Ascending aorta (tissue), 2 donors: ENCODE data around the gene PTCD2. TPM values are rescaled to one million over a fixed set of nuclear protein-coding genes. Genes with fewer than 3 reads are reported as not detected.

Experiments used
- DNase-seq, 2 donors: peaks; one replicate each; pipeline ENCODE4 v3.0.0-alpha.2; 2019; ENCODE audit warnings: low spot score in 2 of 2
- H3K27ac ChIP-seq, 2 donors: fragments of 200-600 bp; sonication (generic); one replicate each; pipeline ENCODE4 v1.5.1; 2016 to 2017; ENCODE audit warnings: mild to moderate bottlenecking in 1 of 2
- H3K27me3 ChIP-seq: fragments of 200-600 bp; sonication (generic); one replicate; pipeline ENCODE4 v1.5.1; 2017
- H3K36me3 ChIP-seq, 2 donors: fragments of 200-600 bp; sonication (generic); one replicate each; pipeline ENCODE4 v1.5.1; 2016
- H3K4me1 ChIP-seq, 2 donors: fragments of 200-600 bp; sonication (generic); one replicate each; pipeline ENCODE4 v1.5.1; 2016 to 2017; ENCODE audit warnings: mild to moderate bottlenecking in 1 of 2
- H3K4me3 ChIP-seq, 2 donors: fragments of 200-600 bp; sonication (generic); one replicate each; pipeline ENCODE4 v1.5.1; 2016 to 2017; ENCODE audit warnings: mild to moderate bottlenecking in 1 of 2
- H3K9me3 ChIP-seq, 2 donors: fragments of 200-600 bp; sonication (generic); one replicate each; pipeline ENCODE4 v1.5.1; 2016
- intact Hi-C: fragments of 100-400 bp; cut with DNase I; formaldehyde crosslinking; loops from one replicate; pipeline ENCODE4 v1.15.1; 2023
- total RNA-seq: library from RNA; depleted of rRNA; stranded (reverse); fragments of >200 nt; gene quantifications from one replicate; pipeline ENCODE4 v1.1.0, GENCODE V29; 2016
- TF ChIP-seq, protein P1 (sequence below), 3 experiments: fragments of 200-600 bp in 2 of 3; fragments of 450-650 bp in 1 of 3; sonication (generic) in 2 of 3; IDR thresholded peaks; one replicate each; pipeline ENCODE4 v1.5.1; 2016 to 2019; ENCODE audit warnings: antibody characterized with exemption in 3 of 3, mild to moderate bottlenecking in 1 of 3, moderate library complexity in 1 of 3

Gene PTCD2
- total RNA-seq, 1 donor from 2014 or later = 0.85 TPM

DNA sequence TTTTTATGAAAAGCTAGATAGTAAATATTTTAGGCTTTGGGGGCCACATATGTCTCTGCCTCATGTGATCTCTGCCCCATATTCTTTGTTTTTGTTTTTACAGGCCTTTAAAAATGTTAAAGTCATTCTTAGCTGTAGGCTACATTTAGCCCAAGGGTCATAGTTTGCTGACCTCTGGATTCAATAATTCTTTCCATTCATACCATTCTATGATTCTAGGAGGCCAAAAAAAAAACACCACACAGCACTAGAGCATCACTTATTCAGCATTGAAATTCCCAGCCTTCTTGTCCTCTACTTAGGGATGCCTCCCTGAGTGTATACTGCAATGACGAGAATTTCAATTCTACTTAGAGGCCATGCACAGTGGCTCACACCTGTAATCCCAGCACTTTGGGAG lies 17.0 kb downstream of the PTCD2 start:
- DNase-seq = no peak
- Histone ChIP-seq H3K9me3 (no peaks in the 10 kb centered on the region), H3K36me3 (peaks cover 5 to 30% of the 10 kb centered on the region in 2 donors), H3K27me3 (no peaks in the 10 kb centered on the region), H3K4me1 (no peaks in the 10 kb centered on the region), H3K4me3 (no peak overlapping the region), H3K27ac (no peak overlapping the region)
- TF ChIP-seq, protein P1, sequence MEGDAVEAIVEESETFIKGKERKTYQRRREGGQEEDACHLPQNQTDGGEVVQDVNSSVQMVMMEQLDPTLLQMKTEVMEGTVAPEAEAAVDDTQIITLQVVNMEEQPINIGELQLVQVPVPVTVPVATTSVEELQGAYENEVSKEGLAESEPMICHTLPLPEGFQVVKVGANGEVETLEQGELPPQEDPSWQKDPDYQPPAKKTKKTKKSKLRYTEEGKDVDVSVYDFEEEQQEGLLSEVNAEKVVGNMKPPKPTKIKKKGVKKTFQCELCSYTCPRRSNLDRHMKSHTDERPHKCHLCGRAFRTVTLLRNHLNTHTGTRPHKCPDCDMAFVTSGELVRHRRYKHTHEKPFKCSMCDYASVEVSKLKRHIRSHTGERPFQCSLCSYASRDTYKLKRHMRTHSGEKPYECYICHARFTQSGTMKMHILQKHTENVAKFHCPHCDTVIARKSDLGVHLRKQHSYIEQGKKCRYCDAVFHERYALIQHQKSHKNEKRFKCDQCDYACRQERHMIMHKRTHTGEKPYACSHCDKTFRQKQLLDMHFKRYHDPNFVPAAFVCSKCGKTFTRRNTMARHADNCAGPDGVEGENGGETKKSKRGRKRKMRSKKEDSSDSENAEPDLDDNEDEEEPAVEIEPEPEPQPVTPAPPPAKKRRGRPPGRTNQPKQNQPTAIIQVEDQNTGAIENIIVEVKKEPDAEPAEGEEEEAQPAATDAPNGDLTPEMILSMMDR (IDR thresholded peaks at IDR 0.05) = no peak
- intact Hi-C loops = no loop called here

DNA sequence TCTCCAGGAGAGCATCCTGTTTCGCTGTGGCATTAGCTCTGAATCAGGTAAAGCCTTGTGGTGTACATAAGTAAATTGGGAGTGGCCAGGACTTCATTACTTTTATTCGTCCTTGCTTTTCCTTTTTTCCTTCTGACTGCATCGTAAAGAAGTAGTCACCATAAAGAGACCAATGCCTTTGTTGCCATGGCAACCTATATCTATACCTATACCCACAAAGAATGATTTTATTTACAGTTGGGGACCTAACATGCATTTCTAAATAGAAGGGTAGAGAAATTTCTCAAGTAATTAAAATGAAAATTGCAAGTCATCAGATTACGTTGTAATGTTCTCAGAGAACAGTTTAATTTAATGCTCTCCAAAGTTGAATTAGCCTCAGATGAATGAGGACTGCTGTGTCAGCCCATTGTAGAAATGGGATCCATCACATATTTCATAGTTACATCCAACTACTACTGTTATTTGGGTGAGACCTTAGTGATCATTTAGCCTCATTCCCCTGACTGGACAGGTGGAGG lies 18.6 kb downstream of the PTCD2 start:
- H3K36me3 ChIP-seq = peaks cover 0 to 40% of the 10 kb centered on the region in 2 donors
- H3K9me3 ChIP-seq = no peaks in the 10 kb centered on the region
- intact Hi-C loops = no loop called here

DNA sequence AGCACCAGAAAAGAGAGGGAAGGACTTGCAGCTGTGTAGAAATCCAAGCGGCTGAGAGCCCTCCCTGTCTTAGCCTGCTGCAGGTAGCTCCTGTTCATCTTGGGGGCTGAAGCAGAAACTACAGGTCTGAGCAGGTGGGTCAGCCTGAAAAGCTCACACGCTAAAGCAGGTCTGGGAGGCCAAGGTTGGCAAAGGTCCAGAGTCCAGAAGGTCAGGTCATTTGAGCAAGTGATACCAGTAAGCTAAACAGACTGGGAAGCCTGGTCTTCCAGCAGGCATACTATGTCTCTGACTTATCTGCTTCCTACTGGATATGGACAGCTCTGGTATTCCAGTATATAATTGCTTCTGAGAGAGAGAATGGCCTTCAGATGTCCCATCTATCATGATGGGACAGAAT lies 26.2 kb downstream of the PTCD2 start:
- intact Hi-C loops = no loop called here
- TF ChIP-seq, protein P1 (IDR thresholded peaks at IDR 0.05) = no peak
- no peaks in the 10 kb centered on the region for H3K27me3 ChIP-seq
- H3K9me3 ChIP-seq = no peaks in the 10 kb centered on the region
- no peak overlapping the region for H3K4me3 ChIP-seq
- no peak overlapping the region for H3K27ac ChIP-seq
- no peak for DNase-seq
- H3K36me3 ChIP-seq = peaks cover 0 to 20% of the 10 kb centered on the region in 2 donors
- no peaks in the 10 kb centered on the region for H3K4me1 ChIP-seq

More for the DNA sequence above, 18.6 kb downstream of the PTCD2 start:
- H3K4me3 ChIP-seq = no peak overlapping the region
- H3K27ac ChIP-seq = no peak overlapping the region
- no peak for DNase-seq
- no peaks in the 10 kb centered on the region for H3K27me3 ChIP-seq
- TF ChIP-seq, protein P1 (IDR thresholded peaks at IDR 0.05) = no peak
- H3K4me1 ChIP-seq = no peaks in the 10 kb centered on the region

DNA sequence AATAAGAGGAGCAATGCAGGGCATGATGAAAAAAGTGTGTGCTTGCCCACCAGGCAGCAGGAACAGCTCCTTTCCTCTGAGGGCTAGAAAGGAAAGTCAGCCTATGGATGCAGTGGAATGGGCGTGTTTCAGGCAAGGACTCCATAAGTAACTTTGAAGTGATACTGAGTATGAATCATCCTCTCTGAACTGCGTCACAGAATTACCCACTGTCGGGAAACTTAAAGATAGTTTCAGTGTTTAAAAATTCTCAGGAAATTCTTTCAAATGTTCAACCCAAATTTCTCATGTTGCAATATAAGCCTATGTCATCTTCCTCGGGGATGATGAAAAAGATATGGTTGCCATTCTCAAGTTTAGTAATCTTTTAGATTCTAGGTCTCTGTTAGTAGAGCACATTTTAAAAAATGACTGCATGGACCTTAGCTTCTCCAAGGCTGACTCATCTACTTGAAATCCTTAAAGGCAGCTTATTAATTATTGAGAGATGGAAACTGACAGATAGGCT lies 27.7 kb downstream of the PTCD2 start:
- TF ChIP-seq, protein P1 (IDR thresholded peaks at IDR 0.05) = no peak
- H3K27me3 ChIP-seq = no peaks in the 10 kb centered on the region
- H3K9me3 ChIP-seq = no peaks in the 10 kb centered on the region
- no peak overlapping the region for H3K4me3 ChIP-seq
- intact Hi-C loops = no loop called here
- H3K36me3 ChIP-seq = peaks cover 0 to 15% of the 10 kb centered on the region in 2 donors
- DNase-seq = no peak
- H3K4me1 ChIP-seq = no peaks in the 10 kb centered on the region
- H3K27ac ChIP-seq = no peak overlapping the region

DNA sequence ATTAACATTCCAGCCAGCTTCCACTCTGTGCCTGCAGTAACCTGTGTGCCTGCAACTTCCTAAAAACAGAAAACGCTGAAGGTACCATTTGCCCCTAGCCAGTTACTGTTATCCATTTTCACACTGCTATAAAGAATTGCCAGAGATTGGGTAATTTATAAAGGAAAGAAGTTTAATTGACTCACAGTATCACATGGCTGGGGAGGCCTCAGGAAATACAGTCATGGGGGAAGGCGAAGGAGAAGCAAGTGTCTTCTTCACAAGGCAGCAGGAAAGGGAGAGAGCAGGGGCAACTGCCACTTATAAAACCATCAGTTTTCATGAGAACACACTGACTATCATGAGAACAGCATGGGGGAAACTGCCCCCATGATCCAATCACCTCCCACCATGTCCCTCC lies 31.2 kb downstream of the PTCD2 start:
- no peak overlapping the region for H3K4me3 ChIP-seq
- no peak overlapping the region for H3K27ac ChIP-seq
- no peaks in the 10 kb centered on the region for H3K9me3 ChIP-seq
- intact Hi-C loops = no loop called here
- no peaks in the 10 kb centered on the region for H3K27me3 ChIP-seq
- no peaks in the 10 kb centered on the region for H3K36me3 ChIP-seq
- no peak for DNase-seq
- no peaks in the 10 kb centered on the region for H3K4me1 ChIP-seq
- TF ChIP-seq, protein P1 (IDR thresholded peaks at IDR 0.05) = no peak

DNA sequence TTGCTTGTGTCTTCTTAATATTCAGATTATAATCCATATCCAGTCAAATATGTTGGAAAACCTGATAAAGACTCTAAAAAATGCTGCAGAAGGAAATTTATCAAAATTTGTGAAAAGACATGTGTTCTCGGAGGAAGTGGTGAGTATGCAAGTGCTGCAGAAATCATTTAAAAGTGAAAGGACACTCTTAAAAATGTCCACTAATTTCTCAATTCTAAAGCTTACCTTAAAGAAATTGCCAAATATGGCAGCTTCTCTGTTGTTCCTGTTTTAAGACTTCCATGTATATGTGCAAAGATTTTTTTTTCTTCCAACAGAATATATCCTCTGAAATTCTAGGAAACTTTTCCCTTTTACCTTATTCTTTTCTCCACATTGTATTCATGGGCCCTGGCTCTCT lies 32.4 kb downstream of the PTCD2 start:
- intact Hi-C loops = no loop called here
- TF ChIP-seq, protein P1 (IDR thresholded peaks at IDR 0.05) = no peak
- Histone ChIP-seq H3K4me3 (no peak overlapping the region), H3K27me3 (no peaks in the 10 kb centered on the region), H3K27ac (no peak overlapping the region), H3K9me3 (no peaks in the 10 kb centered on the region), H3K4me1 (no peaks in the 10 kb centered on the region), H3K36me3 (no peaks in the 10 kb centered on the region)
- DNase-seq = no peak
